HepG2 (cell line): ENCODE measurements around the gene TAMM41. TPM values are rescaled to one million over a fixed set of nuclear protein-coding genes. Genes with fewer than 3 reads are reported as not detected.

Experiments
- NCOA5 ChIP-seq: sonication (generic); formaldehyde crosslinking; IDR thresholded peaks from 2 replicates; pipeline ENCODE4 v1.4.0; 2020; ENCODE audit warnings: missing genetic modification reagents
- TCF7 ChIP-seq: sonication (generic); IDR thresholded peaks from 2 replicates; pipeline ENCODE4 v1.6.1; 2016; ENCODE audit warnings: antibody characterized with exemption, low read depth
- ZFX ChIP-seq: sonication (generic); formaldehyde crosslinking; IDR thresholded peaks from 2 replicates; pipeline ENCODE4 v1.4.0; 2020; ENCODE audit warnings: mild to moderate bottlenecking, low read depth, missing genetic modification reagents, moderate library complexity
- ZNF274 ChIP-seq: sonication (generic); formaldehyde crosslinking; IDR thresholded peaks from 2 replicates; pipeline ENCODE4 v1.5.1; 2020; ENCODE audit warnings: mild to moderate bottlenecking, missing genetic modification reagents
- ZNF496 ChIP-seq: sonication (generic); formaldehyde crosslinking; IDR thresholded peaks from 2 replicates; pipeline ENCODE4 v1.8.1; 2023; ENCODE audit warnings: mild to moderate bottlenecking, moderate library complexity, missing genetic modification reagents; ENCODE audit not compliant: insufficient replicate concordance
- ZSCAN22 ChIP-seq: sonication (generic); formaldehyde crosslinking; IDR thresholded peaks from 2 replicates; pipeline ENCODE4 v1.4.0; 2020; ENCODE audit warnings: mild to moderate bottlenecking, missing genetic modification reagents
- polyA plus RNA-seq, 8 experiments: library from polyadenylated mRNA; depleted of rRNA in 3 of 8; stranded (reverse) in 7 of 8; unstranded in 1 of 8; fragments of >200 nt; fragmentation: Illumina TruSeq in 4 of 8; extraction: Trizol in 4 of 8; gene quantifications; 2 replicates each; pipeline versions ENCODE4 v1.2.1 to v1.2.3, GENCODE V29; 2011 to 2016; ENCODE audit warnings: low read depth in 4 of 8, missing spikeins in 1 of 8, mixed read lengths in 1 of 8; ENCODE audit not compliant: insufficient read depth in 1 of 8
- total RNA-seq, 5 experiments: library from RNA; depleted of rRNA; stranded (reverse); fragments of >200 nt; fragmentation: Illumina TruSeq; extraction: Trizol; gene quantifications; 2 replicates each; pipeline ENCODE4 v1.2.3, GENCODE V29; 2016; ENCODE audit warnings: low read depth in 1 of 5
- TF ChIP-seq, protein P1 (sequence below): sonication (generic); formaldehyde crosslinking; IDR thresholded peaks from 2 replicates; pipeline ENCODE4 v1.4.0; 2020; ENCODE audit warnings: missing genetic modification reagents
- TF ChIP-seq, protein P2 (sequence below): sonication (generic); formaldehyde crosslinking; IDR thresholded peaks from 2 replicates; pipeline ENCODE4 v1.8.1; 2022; ENCODE audit warnings: mild to moderate bottlenecking, missing genetic modification reagents
- TF ChIP-seq, protein P3 (sequence below), 2 experiments: fragments of 450-650 bp in 1 of 2; sonication (generic) in 1 of 2; formaldehyde crosslinking in 1 of 2; IDR thresholded peaks; 2 replicates each; pipeline versions ENCODE4 v1.6.1 to v1.8.0; 2016 to 2022; ENCODE audit warnings: antibody characterized with exemption in 1 of 2, mild to moderate bottlenecking in 1 of 2, missing genetic modification reagents in 1 of 2
- TF ChIP-seq, protein P4 (sequence below): sonication (generic); formaldehyde crosslinking; IDR thresholded peaks from 2 replicates; pipeline ENCODE4 v1.5.0; 2020; ENCODE audit warnings: mild to moderate bottlenecking, missing genetic modification reagents
- TF ChIP-seq, protein P5 (sequence below): IDR thresholded peaks from 2 replicates; pipeline ENCODE4 v1.6.1; 2016

The TAMM41 gene
- total and polyA plus RNA-seq, 2 of the 13 experiments (the other 11 are each of a cell fraction or from before 2014, with no cell fraction given): 9.9 to 12.2 TPM

DNA sequence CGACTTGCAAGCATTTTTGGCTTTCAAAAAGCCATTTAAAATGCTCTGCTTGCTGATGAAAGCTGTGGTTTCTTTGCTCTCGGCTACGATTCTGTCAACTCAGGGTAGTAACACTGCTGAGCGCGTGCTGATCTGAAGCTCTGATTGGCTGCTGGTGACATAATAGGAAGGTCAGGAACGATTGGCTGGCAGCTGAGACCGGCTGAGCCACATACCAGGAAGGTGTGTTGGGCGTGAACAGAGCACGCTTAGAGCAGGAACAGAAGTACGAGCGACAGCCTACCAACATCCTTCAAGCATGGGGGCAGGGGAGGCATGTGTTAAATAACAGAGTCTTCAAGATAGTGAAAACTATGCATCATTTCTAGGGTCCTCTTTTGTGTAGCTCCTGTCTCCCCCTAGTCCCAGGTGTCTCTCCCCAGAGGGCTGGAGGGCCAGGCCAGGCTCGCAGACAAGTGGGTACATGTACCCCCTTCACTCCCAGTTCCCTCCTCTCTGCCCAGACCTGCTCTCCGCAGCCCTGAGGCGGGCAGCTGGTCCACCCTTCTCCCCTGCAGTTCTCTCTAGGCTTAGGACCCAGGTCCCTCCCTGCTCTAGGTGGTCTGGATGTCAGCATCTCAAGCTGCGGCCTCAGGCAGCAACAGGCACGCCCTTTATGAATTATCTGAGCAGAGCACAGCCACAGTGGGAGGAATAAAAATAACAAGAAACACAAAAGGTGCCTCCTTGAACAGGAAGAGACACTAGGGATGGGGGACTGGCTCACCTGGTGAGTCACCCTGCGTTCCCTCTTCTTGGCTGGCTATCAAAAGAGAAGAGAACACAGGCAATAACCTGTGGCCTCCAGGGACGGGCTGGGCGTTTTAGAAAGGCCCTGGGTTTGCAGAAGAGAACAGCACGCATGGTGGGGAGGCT is 76.0 kb downstream of the TAMM41 start (continued):
- TF ChIP-seq ZSCAN22 (CRISPR knock-in tag): no peak
- peak; percentile 48; the same call in 1 of the 2 replicates for TF ChIP-seq ZFX (CRISPR knock-in tag)
- TF ChIP-seq, protein P1, sequence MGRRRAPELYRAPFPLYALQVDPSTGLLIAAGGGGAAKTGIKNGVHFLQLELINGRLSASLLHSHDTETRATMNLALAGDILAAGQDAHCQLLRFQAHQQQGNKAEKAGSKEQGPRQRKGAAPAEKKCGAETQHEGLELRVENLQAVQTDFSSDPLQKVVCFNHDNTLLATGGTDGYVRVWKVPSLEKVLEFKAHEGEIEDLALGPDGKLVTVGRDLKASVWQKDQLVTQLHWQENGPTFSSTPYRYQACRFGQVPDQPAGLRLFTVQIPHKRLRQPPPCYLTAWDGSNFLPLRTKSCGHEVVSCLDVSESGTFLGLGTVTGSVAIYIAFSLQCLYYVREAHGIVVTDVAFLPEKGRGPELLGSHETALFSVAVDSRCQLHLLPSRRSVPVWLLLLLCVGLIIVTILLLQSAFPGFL (CRISPR knock-in tag): no peak
- TF ChIP-seq TCF7: no peak
- TF ChIP-seq, protein P2, sequence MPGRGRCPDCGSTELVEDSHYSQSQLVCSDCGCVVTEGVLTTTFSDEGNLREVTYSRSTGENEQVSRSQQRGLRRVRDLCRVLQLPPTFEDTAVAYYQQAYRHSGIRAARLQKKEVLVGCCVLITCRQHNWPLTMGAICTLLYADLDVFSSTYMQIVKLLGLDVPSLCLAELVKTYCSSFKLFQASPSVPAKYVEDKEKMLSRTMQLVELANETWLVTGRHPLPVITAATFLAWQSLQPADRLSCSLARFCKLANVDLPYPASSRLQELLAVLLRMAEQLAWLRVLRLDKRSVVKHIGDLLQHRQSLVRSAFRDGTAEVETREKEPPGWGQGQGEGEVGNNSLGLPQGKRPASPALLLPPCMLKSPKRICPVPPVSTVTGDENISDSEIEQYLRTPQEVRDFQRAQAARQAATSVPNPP (CRISPR knock-in tag): no peak
- no peak for TF ChIP-seq NCOA5
- TF ChIP-seq, protein P3, sequence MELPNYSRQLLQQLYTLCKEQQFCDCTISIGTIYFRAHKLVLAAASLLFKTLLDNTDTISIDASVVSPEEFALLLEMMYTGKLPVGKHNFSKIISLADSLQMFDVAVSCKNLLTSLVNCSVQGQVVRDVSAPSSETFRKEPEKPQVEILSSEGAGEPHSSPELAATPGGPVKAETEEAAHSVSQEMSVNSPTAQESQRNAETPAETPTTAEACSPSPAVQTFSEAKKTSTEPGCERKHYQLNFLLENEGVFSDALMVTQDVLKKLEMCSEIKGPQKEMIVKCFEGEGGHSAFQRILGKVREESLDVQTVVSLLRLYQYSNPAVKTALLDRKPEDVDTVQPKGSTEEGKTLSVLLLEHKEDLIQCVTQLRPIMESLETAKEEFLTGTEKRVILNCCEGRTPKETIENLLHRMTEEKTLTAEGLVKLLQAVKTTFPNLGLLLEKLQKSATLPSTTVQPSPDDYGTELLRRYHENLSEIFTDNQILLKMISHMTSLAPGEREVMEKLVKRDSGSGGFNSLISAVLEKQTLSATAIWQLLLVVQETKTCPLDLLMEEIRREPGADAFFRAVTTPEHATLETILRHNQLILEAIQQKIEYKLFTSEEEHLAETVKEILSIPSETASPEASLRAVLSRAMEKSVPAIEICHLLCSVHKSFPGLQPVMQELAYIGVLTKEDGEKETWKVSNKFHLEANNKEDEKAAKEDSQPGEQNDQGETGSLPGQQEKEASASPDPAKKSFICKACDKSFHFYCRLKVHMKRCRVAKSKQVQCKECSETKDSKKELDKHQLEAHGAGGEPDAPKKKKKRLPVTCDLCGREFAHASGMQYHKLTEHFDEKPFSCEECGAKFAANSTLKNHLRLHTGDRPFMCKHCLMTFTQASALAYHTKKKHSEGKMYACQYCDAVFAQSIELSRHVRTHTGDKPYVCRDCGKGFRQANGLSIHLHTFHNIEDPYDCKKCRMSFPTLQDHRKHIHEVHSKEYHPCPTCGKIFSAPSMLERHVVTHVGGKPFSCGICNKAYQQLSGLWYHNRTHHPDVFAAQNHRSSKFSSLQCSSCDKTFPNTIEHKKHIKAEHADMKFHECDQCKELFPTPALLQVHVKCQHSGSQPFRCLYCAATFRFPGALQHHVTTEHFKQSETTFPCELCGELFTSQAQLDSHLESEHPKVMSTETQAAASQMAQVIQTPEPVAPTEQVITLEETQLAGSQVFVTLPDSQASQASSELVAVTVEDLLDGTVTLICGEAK (IDR thresholded peaks at IDR 0.05): no peak
- TF ChIP-seq, protein P3 (CRISPR knock-in tag; IDR thresholded peaks at IDR 0.05): no peak
- TF ChIP-seq, protein P4, sequence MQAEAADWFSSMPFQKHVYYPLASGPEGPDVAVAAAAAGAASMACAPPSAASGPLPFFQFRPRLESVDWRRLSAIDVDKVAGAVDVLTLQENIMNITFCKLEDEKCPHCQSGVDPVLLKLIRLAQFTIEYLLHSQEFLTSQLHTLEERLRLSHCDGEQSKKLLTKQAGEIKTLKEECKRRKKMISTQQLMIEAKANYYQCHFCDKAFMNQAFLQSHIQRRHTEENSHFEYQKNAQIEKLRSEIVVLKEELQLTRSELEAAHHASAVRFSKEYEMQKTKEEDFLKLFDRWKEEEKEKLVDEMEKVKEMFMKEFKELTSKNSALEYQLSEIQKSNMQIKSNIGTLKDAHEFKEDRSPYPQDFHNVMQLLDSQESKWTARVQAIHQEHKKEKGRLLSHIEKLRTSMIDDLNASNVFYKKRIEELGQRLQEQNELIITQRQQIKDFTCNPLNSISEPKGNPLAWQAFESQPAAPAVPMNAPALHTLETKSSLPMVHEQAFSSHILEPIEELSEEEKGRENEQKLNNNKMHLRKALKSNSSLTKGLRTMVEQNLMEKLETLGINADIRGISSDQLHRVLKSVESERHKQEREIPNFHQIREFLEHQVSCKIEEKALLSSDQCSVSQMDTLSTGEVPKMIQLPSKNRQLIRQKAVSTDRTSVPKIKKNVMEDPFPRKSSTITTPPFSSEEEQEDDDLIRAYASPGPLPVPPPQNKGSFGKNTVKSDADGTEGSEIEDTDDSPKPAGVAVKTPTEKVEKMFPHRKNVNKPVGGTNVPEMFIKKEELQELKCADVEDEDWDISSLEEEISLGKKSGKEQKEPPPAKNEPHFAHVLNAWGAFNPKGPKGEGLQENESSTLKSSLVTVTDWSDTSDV (CRISPR knock-in tag): peak; percentile 38; the same call in 1 of the 2 replicates
- peak; percentile 36; the same call in 1 of the 2 replicates for TF ChIP-seq ZNF274 (CRISPR knock-in tag)
- TF ChIP-seq, protein P5, sequence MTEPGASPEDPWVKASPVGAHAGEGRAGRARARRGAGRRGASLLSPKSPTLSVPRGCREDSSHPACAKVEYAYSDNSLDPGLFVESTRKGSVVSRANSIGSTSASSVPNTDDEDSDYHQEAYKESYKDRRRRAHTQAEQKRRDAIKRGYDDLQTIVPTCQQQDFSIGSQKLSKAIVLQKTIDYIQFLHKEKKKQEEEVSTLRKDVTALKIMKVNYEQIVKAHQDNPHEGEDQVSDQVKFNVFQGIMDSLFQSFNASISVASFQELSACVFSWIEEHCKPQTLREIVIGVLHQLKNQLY (CRISPR knock-in tag): no peak
- TF ChIP-seq ZNF496 (CRISPR knock-in tag): no peak
